Measurements from ENCODE around the gene FXN. TPM values are rescaled to one million over a fixed set of nuclear protein-coding genes. Genes with fewer than 3 reads are reported as not detected.
"Not testable (repeated sequence)": the region's sequence is repeated elsewhere in the genome, so short reads cannot be mapped to it uniquely, and the experiment has no call there.

The FXN gene
- 10 to 100 TPM; 10.5 to 24.6 TPM for total RNA-seq

DNA sequence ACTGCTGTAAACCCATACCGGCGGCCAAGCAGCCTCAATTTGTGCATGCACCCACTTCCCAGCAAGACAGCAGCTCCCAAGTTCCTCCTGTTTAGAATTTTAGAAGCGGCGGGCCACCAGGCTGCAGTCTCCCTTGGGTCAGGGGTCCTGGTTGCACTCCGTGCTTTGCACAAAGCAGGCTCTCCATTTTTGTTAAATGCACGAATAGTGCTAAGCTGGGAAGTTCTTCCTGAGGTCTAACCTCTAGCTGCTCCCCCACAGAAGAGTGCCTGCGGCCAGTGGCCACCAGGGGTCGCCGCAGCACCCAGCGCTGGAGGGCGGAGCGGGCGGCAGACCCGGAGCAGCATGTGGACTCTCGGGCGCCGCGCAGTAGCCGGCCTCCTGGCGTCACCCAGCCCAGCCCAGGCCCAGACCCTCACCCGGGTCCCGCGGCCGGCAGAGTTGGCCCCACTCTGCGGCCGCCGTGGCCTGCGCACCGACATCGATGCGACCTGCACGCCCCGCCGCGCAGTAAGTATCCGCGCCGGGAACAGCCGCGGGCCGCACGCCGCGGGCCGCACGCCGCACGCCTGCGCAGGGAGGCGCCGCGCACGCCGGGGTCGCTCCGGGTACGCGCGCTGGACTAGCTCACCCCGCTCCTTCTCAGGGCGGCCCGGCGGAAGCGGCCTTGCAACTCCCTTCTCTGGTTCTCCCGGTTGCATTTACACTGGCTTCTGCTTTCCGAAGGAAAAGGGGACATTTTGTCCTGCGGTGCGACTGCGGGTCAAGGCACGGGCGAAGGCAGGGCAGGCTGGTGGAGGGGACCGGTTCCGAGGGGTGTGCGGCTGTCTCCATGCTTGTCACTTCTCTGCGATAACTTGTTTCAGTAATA lies at the start of gene FXN:
TSS of gene FXN (plus strand) at position 315 of the 871 bp plus-strand sequence. CDS start at position 346, 31 bp downstream.
- peak; percentile 82 for DNase-seq (ENCODE audit: low spot score)
- TF ChIP-seq, protein P1, sequence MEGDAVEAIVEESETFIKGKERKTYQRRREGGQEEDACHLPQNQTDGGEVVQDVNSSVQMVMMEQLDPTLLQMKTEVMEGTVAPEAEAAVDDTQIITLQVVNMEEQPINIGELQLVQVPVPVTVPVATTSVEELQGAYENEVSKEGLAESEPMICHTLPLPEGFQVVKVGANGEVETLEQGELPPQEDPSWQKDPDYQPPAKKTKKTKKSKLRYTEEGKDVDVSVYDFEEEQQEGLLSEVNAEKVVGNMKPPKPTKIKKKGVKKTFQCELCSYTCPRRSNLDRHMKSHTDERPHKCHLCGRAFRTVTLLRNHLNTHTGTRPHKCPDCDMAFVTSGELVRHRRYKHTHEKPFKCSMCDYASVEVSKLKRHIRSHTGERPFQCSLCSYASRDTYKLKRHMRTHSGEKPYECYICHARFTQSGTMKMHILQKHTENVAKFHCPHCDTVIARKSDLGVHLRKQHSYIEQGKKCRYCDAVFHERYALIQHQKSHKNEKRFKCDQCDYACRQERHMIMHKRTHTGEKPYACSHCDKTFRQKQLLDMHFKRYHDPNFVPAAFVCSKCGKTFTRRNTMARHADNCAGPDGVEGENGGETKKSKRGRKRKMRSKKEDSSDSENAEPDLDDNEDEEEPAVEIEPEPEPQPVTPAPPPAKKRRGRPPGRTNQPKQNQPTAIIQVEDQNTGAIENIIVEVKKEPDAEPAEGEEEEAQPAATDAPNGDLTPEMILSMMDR (IDR thresholded peaks at IDR 0.05) = peak; percentile 99 to 100
- H3K27me3 ChIP-seq = no peaks in the 10 kb centered on the region
- no peaks in the 10 kb centered on the region for H3K9me3 ChIP-seq
- peaks cover 0 to 12% of the 10 kb centered on the region in 2 donors for H3K4me1 ChIP-seq
- H3K4me3 ChIP-seq = peak within 1 kb of the TSS; percentile 64 to 65
- peak within 1 kb of the TSS; percentile 67 to 86 for H3K27ac ChIP-seq
- H3K36me3 ChIP-seq = no peaks in the 10 kb centered on the region

DNA sequence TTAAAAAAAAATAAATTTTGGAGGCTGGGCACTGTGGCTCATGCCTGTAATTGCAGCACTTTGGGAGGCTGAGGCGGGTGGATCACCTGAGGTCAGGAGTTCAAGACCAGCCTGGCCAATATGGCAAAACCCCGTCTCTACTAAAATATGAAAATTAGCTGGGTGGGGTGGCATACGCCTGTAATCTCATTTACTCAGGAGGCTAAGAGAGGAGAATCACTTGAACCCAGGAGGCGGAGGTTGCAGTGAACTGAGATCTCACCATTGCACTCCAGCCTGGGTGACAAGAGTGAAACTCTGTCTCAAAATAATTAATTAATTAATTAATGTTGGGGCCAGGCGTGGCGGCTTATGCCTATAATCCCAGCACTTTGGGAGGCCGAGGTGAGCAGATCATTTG lies 48.6 kb upstream of the FXN start:
- not testable (repeated sequence) for H3K4me3 ChIP-seq; H3K36me3 ChIP-seq; H3K27me3 ChIP-seq; H3K27ac ChIP-seq; H3K9me3 ChIP-seq; DNase-seq (ENCODE audit: low spot score)
- peaks cover 0 to 19% of the 10 kb centered on the region in 2 donors for H3K4me1 ChIP-seq

DNA sequence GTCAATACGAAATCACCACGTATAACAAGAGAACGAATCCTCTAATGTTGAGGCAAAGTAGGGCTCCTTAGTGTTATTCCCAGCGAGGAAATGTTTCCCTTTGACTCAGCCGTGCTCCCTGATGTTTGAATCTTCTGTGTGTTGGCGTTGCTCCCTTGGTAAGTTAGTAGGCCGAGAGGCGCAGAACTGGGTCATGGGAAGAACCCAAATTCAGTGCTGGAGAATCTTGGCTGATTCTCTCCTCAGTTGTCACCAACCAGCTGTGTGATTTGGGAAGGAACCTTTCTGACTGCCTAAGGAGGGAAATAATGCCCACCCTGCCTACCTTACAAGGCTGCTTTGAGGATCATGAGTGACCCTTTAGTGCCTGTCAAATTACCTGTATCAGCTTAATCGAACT lies 44.1 kb upstream of the FXN start:
- H3K27me3 ChIP-seq = no peaks in the 10 kb centered on the region
- no peaks in the 10 kb centered on the region for H3K36me3 ChIP-seq
- TF ChIP-seq, protein P1 (IDR thresholded peaks at IDR 0.05) = no peak

DNA sequence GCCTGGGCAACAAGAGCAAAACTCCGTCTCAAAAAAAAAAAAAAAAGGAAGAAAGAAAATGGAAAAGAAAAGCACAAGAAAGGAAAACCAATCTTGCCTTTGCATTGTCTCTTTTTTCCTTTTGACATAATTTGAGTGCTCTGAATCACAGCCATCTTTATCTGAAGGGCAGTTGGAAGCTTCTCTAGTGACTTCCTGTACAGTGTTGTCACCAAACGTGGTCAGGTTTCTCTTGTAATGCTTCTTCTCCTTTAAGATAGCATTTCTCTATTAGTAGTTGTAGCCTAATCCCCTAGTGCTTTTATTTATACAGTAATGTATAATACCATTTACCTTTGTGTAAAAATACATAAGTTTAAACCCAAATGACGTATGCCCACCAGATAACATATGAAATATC lies 39.8 kb upstream of the FXN start:
- peaks cover 0 to 34% of the 10 kb centered on the region in 2 donors for H3K4me1 ChIP-seq
- TF ChIP-seq, protein P1 (IDR thresholded peaks at IDR 0.05) = no peak
- no peaks in the 10 kb centered on the region for H3K9me3 ChIP-seq
- no peak overlapping the region for H3K27ac ChIP-seq
- no peaks in the 10 kb centered on the region for H3K27me3 ChIP-seq
- no peak for DNase-seq (ENCODE audit: low spot score)
- no peaks in the 10 kb centered on the region for H3K36me3 ChIP-seq
- H3K4me3 ChIP-seq = no peak overlapping the region

More for the DNA sequence above, 44.1 kb upstream of the FXN start:
- H3K27ac ChIP-seq = no peak overlapping the region
- no peaks in the 10 kb centered on the region for H3K9me3 ChIP-seq
- peaks cover 0 to 7% of the 10 kb centered on the region in 2 donors for H3K4me1 ChIP-seq
- no peak overlapping the region for H3K4me3 ChIP-seq
- DNase-seq (ENCODE audit: low spot score) = no peak

DNA sequence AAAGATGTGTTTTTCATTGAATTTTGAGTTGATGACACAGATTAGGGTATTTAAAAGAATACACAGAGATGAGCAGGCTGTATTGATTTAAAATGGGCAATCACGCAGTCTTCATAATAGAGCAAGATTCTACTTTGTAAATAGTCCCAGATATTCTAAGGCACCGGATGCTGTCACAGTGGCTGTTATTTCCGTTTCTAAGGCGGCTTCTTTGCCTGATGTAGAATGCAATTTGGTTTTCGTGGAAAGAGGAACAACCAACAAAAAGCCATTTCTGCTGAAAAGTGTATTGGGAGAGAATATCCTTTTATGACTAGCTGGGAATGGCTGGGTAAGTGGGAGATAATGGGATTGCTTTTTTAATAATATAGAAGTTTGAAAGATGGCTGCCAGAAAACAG lies 39.1 kb upstream of the FXN start:
- TF ChIP-seq, protein P1 (IDR thresholded peaks at IDR 0.05) = no peak
- H3K9me3 ChIP-seq = no peaks in the 10 kb centered on the region
- H3K4me1 ChIP-seq = peaks cover 0 to 34% of the 10 kb centered on the region in 2 donors
- H3K27ac ChIP-seq = peak overlapping the region in 1 of 2 donors; percentile 45
- H3K36me3 ChIP-seq = no peaks in the 10 kb centered on the region
- H3K4me3 ChIP-seq = no peak overlapping the region
- no peak for DNase-seq (ENCODE audit: low spot score)
- H3K27me3 ChIP-seq = no peaks in the 10 kb centered on the region

DNA sequence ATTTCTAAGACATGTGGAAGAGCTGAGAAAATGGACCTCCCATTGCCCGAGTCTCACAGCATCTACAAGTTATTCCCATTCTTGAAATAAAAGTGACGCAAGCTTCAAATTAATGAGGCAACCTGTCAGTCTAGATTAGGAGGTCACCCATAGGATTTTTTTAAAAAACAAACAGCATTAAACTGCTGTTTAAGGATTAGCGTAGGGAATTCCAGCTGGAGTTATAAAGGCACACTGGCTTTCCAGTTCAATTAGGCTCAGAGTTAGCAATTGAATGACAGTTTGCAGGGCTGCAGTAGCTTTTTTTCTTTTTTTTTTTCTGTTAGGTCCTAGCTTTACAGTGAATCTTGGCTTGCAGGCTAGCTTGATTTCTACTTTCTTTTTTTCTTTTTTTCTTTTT lies 37.9 kb upstream of the FXN start:
- no peaks in the 10 kb centered on the region for H3K9me3 ChIP-seq
- no peaks in the 10 kb centered on the region for H3K27me3 ChIP-seq
- H3K4me3 ChIP-seq = no peak overlapping the region
- H3K36me3 ChIP-seq = no peaks in the 10 kb centered on the region
- DNase-seq (ENCODE audit: low spot score) = no peak
- H3K27ac ChIP-seq = peak overlapping the region in 1 of 2 donors; percentile 45
- H3K4me1 ChIP-seq = peaks cover 0 to 34% of the 10 kb centered on the region in 2 donors
- TF ChIP-seq, protein P1 (IDR thresholded peaks at IDR 0.05) = no peak

Measured in right atrium auricular region (tissue), 2 donors.